Endothelial cell of umbilical vein (primary cell): ENCODE data around the gene CSNK1G2. TPM values are rescaled to one million over a fixed set of nuclear protein-coding genes. Genes with fewer than 3 reads are reported as not detected.

ENCODE experiments used
- BruUV-seq: library from RNA; stranded (reverse); fragments of 400-500 nt; replicated peaks from 2 replicates; lab custom pipeline; 2021; lab: Mats Ljungman, UMichigan
- CTCF ChIA-PET: fragments of 300-600, 350-600 bp; sonication (Branson Sonifier 250); formaldehyde crosslinking; loops from one replicate; lab custom pipeline; 2021; ENCODE audit warnings: antibody characterized with exemption, inconsistent platforms; lab: Charles Lee
- POLR2A ChIA-PET: fragments of 300-600, 350-600 bp; sonication (Branson Sonifier 250); formaldehyde crosslinking; loops from one replicate; lab custom pipeline; 2021; ENCODE audit warnings: antibody characterized with exemption, inconsistent platforms; lab: Charles Lee
- DNase-seq: peaks from one replicate; pipeline ENCODE4 v3.0.0-alpha.2; 2011; ENCODE audit warnings: low read depth, low spot score
- FAIRE-seq: peaks from 2 replicates; lab custom pipeline; 2011; peaks lifted over from hg19 to GRCh38; lab: Jason Lieb, UNC
- H2AFZ ChIP-seq: 2 replicates; pipeline ENCODE4 v1.6.0; 2012; ENCODE audit warnings: low read depth, low read length, control low read depth, inconsistent platforms
- H3K27ac ChIP-seq: 2 replicates; pipeline ENCODE4 v1.5.1; 2011; ENCODE audit warnings: low read depth, mild to moderate bottlenecking, control low read depth, low read length, moderate library complexity; ENCODE audit not compliant: insufficient read depth
- H3K27me3 ChIP-seq, 2 experiments: 2 replicates each; pipeline versions ENCODE4 v1.6.0 to v1.6.1; 2011; ENCODE audit warnings: low read length in 2 of 2, mixed read lengths in 1 of 2; ENCODE audit not compliant: control insufficient read depth in 2 of 2, insufficient read depth in 2 of 2
- H3K36me3 ChIP-seq, 2 experiments: 2 replicates in 1 of 2; 3 replicates in 1 of 2; pipeline ENCODE4 v1.5.1; 2011; ENCODE audit warnings: low read length in 2 of 2, mild to moderate bottlenecking in 1 of 2, moderate library complexity in 1 of 2; ENCODE audit not compliant: control insufficient read depth in 2 of 2, insufficient read depth in 2 of 2; ENCODE audit errors: extremely low read depth in 1 of 2
- H3K4me1 ChIP-seq: 3 replicates; pipeline ENCODE4 v1.5.1; 2011; ENCODE audit warnings: mild to moderate bottlenecking, low read length; ENCODE audit not compliant: control insufficient read depth, insufficient read depth; ENCODE audit errors: extremely low read depth
- H3K4me2 ChIP-seq: 2 replicates; pipeline ENCODE4 v1.6.1; 2011; ENCODE audit warnings: low read length, control low read depth, mixed read lengths; ENCODE audit not compliant: insufficient read depth
- H3K4me3 ChIP-seq, 3 experiments: fragments of 200-600 bp in 1 of 3; sonication (generic), shearing (Covaris generic) in 1 of 3; replicated peaks in 1 of 3; 2 replicates each; pipeline ENCODE4 v1.5.1; 2011 to 2016; ENCODE audit warnings: control low read depth in 3 of 3, low read length in 3 of 3, mild to moderate bottlenecking in 2 of 3, inconsistent platforms in 1 of 3, low read depth in 1 of 3, moderate library complexity in 1 of 3; ENCODE audit not compliant: insufficient read depth in 1 of 3
- H3K79me2 ChIP-seq: 2 replicates; pipeline ENCODE4 v1.6.0; 2012; ENCODE audit warnings: low read length, inconsistent platforms; ENCODE audit not compliant: control insufficient read depth, insufficient read depth
- H3K9ac ChIP-seq: replicated peaks from 2 replicates; pipeline ENCODE3; 2011; ENCODE audit warnings: low read length, control low read depth; ENCODE audit not compliant: insufficient read depth; ENCODE audit errors: extremely low read depth
- H3K9me1 ChIP-seq: replicated peaks from 3 replicates; pipeline ENCODE4 v1.6.0; 2011; ENCODE audit warnings: mild to moderate bottlenecking, low read length; ENCODE audit not compliant: control insufficient read depth, insufficient read depth; ENCODE audit errors: extremely low read depth
- H3K9me3 ChIP-seq: replicated peaks from 2 replicates; pipeline ENCODE4 v1.5.1; 2012; ENCODE audit warnings: low read length, inconsistent platforms; ENCODE audit not compliant: control insufficient read depth, insufficient read depth
- H4K20me1 ChIP-seq: replicated peaks from 2 replicates; pipeline ENCODE3; 2011; ENCODE audit warnings: mild to moderate bottlenecking, low read length; ENCODE audit not compliant: control insufficient read depth, insufficient read depth; ENCODE audit errors: extremely low read depth
- EZH2 ChIP-seq: IDR thresholded peaks from 2 replicates; pipeline ENCODE4 v1.6.1; 2012; ENCODE audit warnings: borderline replicate concordance, low read depth, mild to moderate bottlenecking, moderate library complexity, low read length, inconsistent platforms; ENCODE audit not compliant: severe bottlenecking
- FOS ChIP-seq: IDR thresholded peaks from 2 replicates; pipeline ENCODE4 v1.6.1; 2011; ENCODE audit warnings: mild to moderate bottlenecking, low read length, moderate library complexity, borderline replicate concordance; ENCODE audit not compliant: insufficient read depth
- GATA2 ChIP-seq: IDR thresholded peaks from 2 replicates; pipeline ENCODE4 v1.7.0; 2011; ENCODE audit warnings: low read depth, mild to moderate bottlenecking, moderate library complexity, mixed read lengths, low read length; ENCODE audit not compliant: insufficient read length, insufficient read depth
- JUN ChIP-seq: IDR thresholded peaks from 2 replicates; pipeline ENCODE4 v1.6.1; 2011; ENCODE audit warnings: borderline replicate concordance, low read depth; ENCODE audit not compliant: insufficient read length, insufficient read depth
- MYC ChIP-seq: IDR thresholded peaks from one replicate; pipeline ENCODE4 v1.6.1; 2011; ENCODE audit warnings: mild to moderate bottlenecking, low read depth, low read length
- POLR2A ChIP-seq: IDR thresholded peaks from 2 replicates; pipeline ENCODE4 v1.6.1; 2012; ENCODE audit warnings: low read depth, mild to moderate bottlenecking, control low read depth, low read length
- POLR2AphosphoS5 ChIP-seq: IDR thresholded peaks from 2 replicates; pipeline ENCODE4 v1.6.1; 2012; ENCODE audit warnings: low read depth, mild to moderate bottlenecking, control low read depth, low read length, moderate library complexity; ENCODE audit not compliant: insufficient read depth
- dilution Hi-C: fragments of 300-500 bp; cut with MboI; formaldehyde crosslinking; loops from one replicate; pipeline ENCODE4 v1.15.0; 2019; ENCODE audit warnings: low sequenced_read_pairs; ENCODE audit not compliant: extremely low pct_ligation_motif_present
- intact Hi-C: fragments of 100-400 bp; cut with micrococcal nuclease; formaldehyde crosslinking; loops from one replicate; pipeline ENCODE4 v1.10.0; 2022
- polyA plus RNA-seq, 4 experiments: library from polyadenylated mRNA; depleted of rRNA in 3 of 4; stranded (reverse) in 3 of 4; unstranded in 1 of 4; fragments of >200 nt; gene quantifications; 2 replicates each; pipeline versions ENCODE4 v1.2.1 to v1.2.3, GENCODE V29; 2011 to 2012; ENCODE audit warnings: missing spikeins in 1 of 4
- total RNA-seq: library from RNA; stranded (reverse); gene quantifications from 2 replicates; pipeline ENCODE4 v1.2.3, GENCODE V29; 2021
- TF ChIP-seq, protein P1 (sequence below), 2 donors: IDR thresholded peaks; 1 replicate in 1 of 2; 2 replicates in 1 of 2; pipeline ENCODE4 v1.5.1; 2011; ENCODE audit warnings: low read length in 2 of 2, mild to moderate bottlenecking in 2 of 2, moderate library complexity in 2 of 2, control low read depth in 1 of 2, inconsistent platforms in 1 of 2, low read depth in 1 of 2; ENCODE audit not compliant: insufficient read depth in 1 of 2; ENCODE audit errors: extremely low read depth in 1 of 2
- TF ChIP-seq, protein P2 (sequence below): IDR thresholded peaks from 2 replicates; pipeline ENCODE4 v1.6.1; 2011; ENCODE audit not compliant: insufficient read depth, insufficient read length

The CSNK1G2 gene
- total and polyA plus RNA-seq, 2 donors (not counting 3 experiments of a cell fraction or from before 2014, with no cell fraction given), result 96.6 to 110 TPM

DNA sequence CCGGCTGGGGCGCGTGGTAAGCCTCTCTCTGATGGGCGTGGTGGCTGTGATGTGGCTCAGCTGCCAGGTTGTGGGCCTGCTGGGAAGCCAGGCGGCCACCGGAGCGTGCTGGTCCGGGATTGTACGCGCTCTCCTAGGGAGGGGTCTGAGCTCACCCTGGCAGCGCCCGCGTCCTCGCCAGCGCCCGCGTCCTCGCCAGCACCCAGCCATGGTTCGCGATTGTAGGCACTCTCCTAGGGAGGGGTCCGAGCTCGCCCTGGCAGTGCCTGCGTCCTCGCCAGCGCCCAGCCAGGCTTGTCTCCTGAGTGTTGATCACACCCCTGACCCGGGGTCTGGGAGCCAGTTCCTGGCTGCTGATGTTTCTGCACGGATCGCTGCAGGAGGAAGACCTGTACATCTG lies 22.0 kb upstream of the CSNK1G2 start:
- Histone ChIP-seq H3K36me3 (peaks cover 5 to 31% of the 10 kb centered on the region in 2 experiments), H3K27me3 (no peaks in the 10 kb centered on the region), H3K27ac (no peak overlapping the region), H4K20me1 (no peaks in the 10 kb centered on the region), H2AFZ (no peak overlapping the region), H3K4me3 (no peak overlapping the region), H3K79me2 (peaks cover 2% of the 10 kb centered on the region), H3K4me1 (no peaks in the 10 kb centered on the region), H3K9me1 (no peaks in the 10 kb centered on the region), H3K4me2 (no peak overlapping the region), H3K9ac (no peak overlapping the region), H3K9me3 (no peaks in the 10 kb centered on the region)
- dilution Hi-C loops, result no loop called here
- ChIA-PET POLR2A (interaction anchor here (0.6 kb wide), 1 partner anchor 13 kb away, joined by 3 read pairs; the partner anchor contains the start of genes ADAT3 and SCAMP4), CTCF (interaction anchor here (1.5 to 1.7 kb wide), 2 partner anchors 43 to 72 kb away, joined by 3 read pairs; no protein-coding TSS in a partner anchor)
- intact Hi-C loops, result no loop called here
- no peak for TF ChIP-seq JUN
- no peak for TF ChIP-seq POLR2A
- TF ChIP-seq GATA2, result no peak
- TF ChIP-seq, protein P1, sequence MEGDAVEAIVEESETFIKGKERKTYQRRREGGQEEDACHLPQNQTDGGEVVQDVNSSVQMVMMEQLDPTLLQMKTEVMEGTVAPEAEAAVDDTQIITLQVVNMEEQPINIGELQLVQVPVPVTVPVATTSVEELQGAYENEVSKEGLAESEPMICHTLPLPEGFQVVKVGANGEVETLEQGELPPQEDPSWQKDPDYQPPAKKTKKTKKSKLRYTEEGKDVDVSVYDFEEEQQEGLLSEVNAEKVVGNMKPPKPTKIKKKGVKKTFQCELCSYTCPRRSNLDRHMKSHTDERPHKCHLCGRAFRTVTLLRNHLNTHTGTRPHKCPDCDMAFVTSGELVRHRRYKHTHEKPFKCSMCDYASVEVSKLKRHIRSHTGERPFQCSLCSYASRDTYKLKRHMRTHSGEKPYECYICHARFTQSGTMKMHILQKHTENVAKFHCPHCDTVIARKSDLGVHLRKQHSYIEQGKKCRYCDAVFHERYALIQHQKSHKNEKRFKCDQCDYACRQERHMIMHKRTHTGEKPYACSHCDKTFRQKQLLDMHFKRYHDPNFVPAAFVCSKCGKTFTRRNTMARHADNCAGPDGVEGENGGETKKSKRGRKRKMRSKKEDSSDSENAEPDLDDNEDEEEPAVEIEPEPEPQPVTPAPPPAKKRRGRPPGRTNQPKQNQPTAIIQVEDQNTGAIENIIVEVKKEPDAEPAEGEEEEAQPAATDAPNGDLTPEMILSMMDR (IDR thresholded peaks at IDR 0.05; ENCODE audit: extremely low read depth in 1 of 2, insufficient read depth in 1 of 2, low read depth in 1 of 2, low read length in 2 of 2), result no peak
- TF ChIP-seq FOS, result no peak
- no peak for TF ChIP-seq EZH2
- TF ChIP-seq MYC, result no peak
- TF ChIP-seq, protein P2, sequence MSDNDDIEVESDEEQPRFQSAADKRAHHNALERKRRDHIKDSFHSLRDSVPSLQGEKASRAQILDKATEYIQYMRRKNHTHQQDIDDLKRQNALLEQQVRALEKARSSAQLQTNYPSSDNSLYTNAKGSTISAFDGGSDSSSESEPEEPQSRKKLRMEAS, result no peak
- no peak for TF ChIP-seq POLR2AphosphoS5
- no peak for DNase-seq
- no TSS peak for BruUV-seq
- FAIRE-seq, result no peak
